H1 (cell line): ENCODE data around the gene COX19. TPM values are rescaled to one million over a fixed set of nuclear protein-coding genes. Genes with fewer than 3 reads are reported as not detected.

ENCODE experiments used
- ASH2L ChIP-seq: fragments of 200-600, 300-600 bp; sonication (generic); IDR thresholded peaks from one replicate; pipeline ENCODE4 v1.7.1; 2017; ENCODE audit warnings: low read length
- BCL11A ChIP-seq, 2 experiments: IDR thresholded peaks; one replicate each; pipeline ENCODE4 v1.6.1; 2011; ENCODE audit warnings: low read depth in 2 of 2, low read length in 2 of 2, mild to moderate bottlenecking in 2 of 2
- CHD2 ChIP-seq: IDR thresholded peaks from 2 replicates; pipeline ENCODE4 v1.6.1; 2012; ENCODE audit warnings: low read length, improper control_type of control experiment
- KDM5A ChIP-seq: fragments of 200-600 bp; IDR thresholded peaks from 2 replicates; pipeline ENCODE4 v1.7.1; 2012; ENCODE audit warnings: mild to moderate bottlenecking, low read length, inconsistent platforms, mixed read lengths
- PHF8 ChIP-seq: fragments of 200-600 bp; sonication (generic); conservative IDR thresholded peaks from 2 replicates; pipeline ENCODE4 v1.7.1; 2012; ENCODE audit warnings: low read depth, mild to moderate bottlenecking, inconsistent platforms, low read length, moderate library complexity
- SP1 ChIP-seq: IDR thresholded peaks from 2 replicates; pipeline ENCODE4 v1.6.1; 2011; ENCODE audit warnings: low read depth, low read length
- SP2 ChIP-seq: IDR thresholded peaks from 2 replicates; pipeline ENCODE4 v1.6.1; 2012; ENCODE audit warnings: mild to moderate bottlenecking, low read length, inconsistent platforms
- polyA plus RNA-seq, 7 experiments: library from polyadenylated mRNA; depleted of rRNA in 3 of 7; stranded (reverse) in 5 of 7; unstranded in 2 of 7; fragments of >200 nt in 5 of 7; fragments of 200-250 nt in 2 of 7; gene quantifications; 1 replicate in 5 of 7; 2 replicates in 1 of 7; 4 replicates in 1 of 7; pipeline versions ENCODE4 v1.2.1 to v1.2.3, GENCODE V29; 2011 to 2013; ENCODE audit warnings: missing spikeins in 2 of 7, mixed read lengths in 2 of 7
- total RNA-seq: library from RNA; stranded (reverse); fragmentation: NEBNext Ultra II Directional; extraction: Animal tissue kit (Norgen Biotek cat#: 25700); gene quantifications from 2 replicates; pipeline ENCODE4 v1.2.1, GENCODE V29; 2021

Gene COX19
- total and polyA plus RNA-seq, 2 of the 8 experiments (the other 6 are each of a cell fraction or from before 2014, with no cell fraction given): 3.9 to 7.9 TPM

DNA sequence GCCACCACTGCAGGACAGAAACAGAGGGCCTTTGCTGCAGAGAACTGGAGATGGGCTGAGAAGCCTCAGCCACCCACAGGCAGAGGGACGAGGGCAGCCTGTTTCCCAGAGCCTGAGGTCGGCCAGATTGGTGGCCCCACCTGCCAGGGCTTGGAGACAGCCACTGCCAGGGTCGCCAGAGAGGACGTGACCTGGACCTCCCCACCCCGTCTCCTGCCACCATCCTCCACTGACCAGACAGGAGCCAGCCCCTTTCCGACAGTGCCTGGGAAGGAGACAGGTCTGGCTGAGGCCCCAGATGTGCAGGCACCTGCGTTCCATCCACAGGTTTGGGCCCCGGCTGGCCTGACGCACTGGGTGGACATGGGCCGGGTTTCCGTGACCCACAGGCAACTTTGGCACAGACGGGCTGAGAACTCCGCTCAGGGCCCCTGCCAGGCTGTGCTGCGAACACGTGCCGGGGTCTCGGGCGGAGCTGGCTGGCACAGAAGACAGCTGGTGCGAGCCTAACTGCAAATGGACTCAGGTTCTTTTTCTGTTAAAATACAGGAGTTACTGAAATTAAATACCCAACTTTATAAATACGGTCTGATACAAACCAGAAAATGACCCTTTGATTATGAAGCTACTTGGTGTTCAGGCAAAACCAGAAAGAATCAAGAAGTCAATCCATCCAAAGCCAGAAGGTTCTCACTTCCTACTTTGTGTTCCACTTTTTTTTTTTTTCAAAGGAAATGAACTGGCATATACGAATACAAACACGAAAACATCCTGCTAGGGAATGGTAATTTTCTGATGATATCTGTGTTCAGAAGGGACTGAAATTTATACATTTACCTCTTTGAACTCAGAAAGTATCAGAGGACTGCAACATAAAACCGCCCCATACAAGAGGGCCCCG lies 6.9 kb downstream of the COX19 start (continued):
- TF ChIP-seq BCL11A (IDR thresholded peaks at IDR 0.05; ENCODE audit: low read depth in 2 of 2, low read length in 2 of 2): no peak
- TF ChIP-seq CHD2: no peak
- no peak for TF ChIP-seq SP2
- no peak for TF ChIP-seq PHF8
- TF ChIP-seq KDM5A: no peak
- no peak for TF ChIP-seq SP1
- TF ChIP-seq ASH2L: no peak
